Measurements from ENCODE around the gene ABCB9.

DNA sequence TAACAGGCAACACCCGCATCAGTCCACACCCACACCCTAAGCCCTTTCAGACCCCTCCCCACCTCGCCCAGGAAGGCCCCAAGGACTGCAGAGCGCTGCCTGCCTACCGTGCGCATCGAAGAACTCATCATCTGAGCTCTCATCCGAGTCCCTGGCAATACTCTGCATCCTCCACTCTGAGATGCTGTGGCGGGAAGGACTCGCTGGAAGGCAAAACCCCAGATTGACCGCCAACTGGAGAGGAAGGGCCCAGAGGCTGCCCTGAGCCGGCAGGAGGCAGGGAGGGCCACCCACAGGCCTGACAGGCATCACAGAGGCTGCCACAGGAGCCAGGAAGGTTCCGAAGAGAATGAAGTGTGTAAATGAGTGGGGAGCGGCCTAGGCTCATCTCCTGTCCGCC lies 38.0 kb upstream of the ABCB9 start:
- TF ChIP-seq, protein P1, sequence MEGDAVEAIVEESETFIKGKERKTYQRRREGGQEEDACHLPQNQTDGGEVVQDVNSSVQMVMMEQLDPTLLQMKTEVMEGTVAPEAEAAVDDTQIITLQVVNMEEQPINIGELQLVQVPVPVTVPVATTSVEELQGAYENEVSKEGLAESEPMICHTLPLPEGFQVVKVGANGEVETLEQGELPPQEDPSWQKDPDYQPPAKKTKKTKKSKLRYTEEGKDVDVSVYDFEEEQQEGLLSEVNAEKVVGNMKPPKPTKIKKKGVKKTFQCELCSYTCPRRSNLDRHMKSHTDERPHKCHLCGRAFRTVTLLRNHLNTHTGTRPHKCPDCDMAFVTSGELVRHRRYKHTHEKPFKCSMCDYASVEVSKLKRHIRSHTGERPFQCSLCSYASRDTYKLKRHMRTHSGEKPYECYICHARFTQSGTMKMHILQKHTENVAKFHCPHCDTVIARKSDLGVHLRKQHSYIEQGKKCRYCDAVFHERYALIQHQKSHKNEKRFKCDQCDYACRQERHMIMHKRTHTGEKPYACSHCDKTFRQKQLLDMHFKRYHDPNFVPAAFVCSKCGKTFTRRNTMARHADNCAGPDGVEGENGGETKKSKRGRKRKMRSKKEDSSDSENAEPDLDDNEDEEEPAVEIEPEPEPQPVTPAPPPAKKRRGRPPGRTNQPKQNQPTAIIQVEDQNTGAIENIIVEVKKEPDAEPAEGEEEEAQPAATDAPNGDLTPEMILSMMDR (IDR thresholded peaks at IDR 0.05): no peak
- TF ChIP-seq POLR2A (IDR thresholded peaks at IDR 0.05) (no peak), POLR2AphosphoS5 (IDR thresholded peaks at IDR 0.05; ENCODE audit: insufficient read depth in 1 of 2, low read depth in 1 of 2) (no peak)
